Bronchial epithelial cell (primary cell): ENCODE data around the gene PADI1. TPM values are rescaled to one million over a fixed set of nuclear protein-coding genes. Genes with fewer than 3 reads are reported as not detected.

Experiments used
- DNase-seq: peaks from one replicate; pipeline ENCODE4 v3.0.0-alpha.2; 2010; ENCODE audit warnings: low read depth
- FAIRE-seq: peaks from 2 replicates; lab custom pipeline; 2011; peaks lifted over from hg19 to GRCh38; lab: Jason Lieb, UNC
- H3K27me3 ChIP-seq: 2 replicates; pipeline ENCODE4 v1.5.1; 2011; ENCODE audit warnings: low read length; ENCODE audit not compliant: control insufficient read depth, insufficient read depth
- H3K36me3 ChIP-seq: 2 replicates; pipeline ENCODE4 v1.5.1; 2011; ENCODE audit warnings: low read length; ENCODE audit not compliant: control insufficient read depth, insufficient read depth
- H3K4me3 ChIP-seq: 2 replicates; pipeline ENCODE4 v1.5.1; 2011; ENCODE audit warnings: mild to moderate bottlenecking, low read depth, low read length, control low read depth
- total RNA-seq: library from RNA; depleted of rRNA; stranded (reverse); fragments of >200 nt; gene quantifications from 2 replicates; pipeline ENCODE4 v1.2.1, GENCODE V29; 2014
- TF ChIP-seq, protein P1 (sequence below): IDR thresholded peaks from 2 replicates; pipeline ENCODE4 v1.5.1; 2011; ENCODE audit warnings: mild to moderate bottlenecking, moderate library complexity, low read length, control low read depth, inconsistent platforms; ENCODE audit not compliant: insufficient read depth, severe bottlenecking

Gene PADI1, protein sequence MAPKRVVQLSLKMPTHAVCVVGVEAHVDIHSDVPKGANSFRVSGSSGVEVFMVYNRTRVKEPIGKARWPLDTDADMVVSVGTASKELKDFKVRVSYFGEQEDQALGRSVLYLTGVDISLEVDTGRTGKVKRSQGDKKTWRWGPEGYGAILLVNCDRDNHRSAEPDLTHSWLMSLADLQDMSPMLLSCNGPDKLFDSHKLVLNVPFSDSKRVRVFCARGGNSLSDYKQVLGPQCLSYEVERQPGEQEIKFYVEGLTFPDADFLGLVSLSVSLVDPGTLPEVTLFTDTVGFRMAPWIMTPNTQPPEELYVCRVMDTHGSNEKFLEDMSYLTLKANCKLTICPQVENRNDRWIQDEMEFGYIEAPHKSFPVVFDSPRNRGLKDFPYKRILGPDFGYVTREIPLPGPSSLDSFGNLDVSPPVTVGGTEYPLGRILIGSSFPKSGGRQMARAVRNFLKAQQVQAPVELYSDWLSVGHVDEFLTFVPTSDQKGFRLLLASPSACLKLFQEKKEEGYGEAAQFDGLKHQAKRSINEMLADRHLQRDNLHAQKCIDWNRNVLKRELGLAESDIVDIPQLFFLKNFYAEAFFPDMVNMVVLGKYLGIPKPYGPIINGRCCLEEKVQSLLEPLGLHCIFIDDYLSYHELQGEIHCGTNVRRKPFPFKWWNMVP
- total RNA-seq, result 11.8 and 32.8 TPM in 2 replicates

DNA sequence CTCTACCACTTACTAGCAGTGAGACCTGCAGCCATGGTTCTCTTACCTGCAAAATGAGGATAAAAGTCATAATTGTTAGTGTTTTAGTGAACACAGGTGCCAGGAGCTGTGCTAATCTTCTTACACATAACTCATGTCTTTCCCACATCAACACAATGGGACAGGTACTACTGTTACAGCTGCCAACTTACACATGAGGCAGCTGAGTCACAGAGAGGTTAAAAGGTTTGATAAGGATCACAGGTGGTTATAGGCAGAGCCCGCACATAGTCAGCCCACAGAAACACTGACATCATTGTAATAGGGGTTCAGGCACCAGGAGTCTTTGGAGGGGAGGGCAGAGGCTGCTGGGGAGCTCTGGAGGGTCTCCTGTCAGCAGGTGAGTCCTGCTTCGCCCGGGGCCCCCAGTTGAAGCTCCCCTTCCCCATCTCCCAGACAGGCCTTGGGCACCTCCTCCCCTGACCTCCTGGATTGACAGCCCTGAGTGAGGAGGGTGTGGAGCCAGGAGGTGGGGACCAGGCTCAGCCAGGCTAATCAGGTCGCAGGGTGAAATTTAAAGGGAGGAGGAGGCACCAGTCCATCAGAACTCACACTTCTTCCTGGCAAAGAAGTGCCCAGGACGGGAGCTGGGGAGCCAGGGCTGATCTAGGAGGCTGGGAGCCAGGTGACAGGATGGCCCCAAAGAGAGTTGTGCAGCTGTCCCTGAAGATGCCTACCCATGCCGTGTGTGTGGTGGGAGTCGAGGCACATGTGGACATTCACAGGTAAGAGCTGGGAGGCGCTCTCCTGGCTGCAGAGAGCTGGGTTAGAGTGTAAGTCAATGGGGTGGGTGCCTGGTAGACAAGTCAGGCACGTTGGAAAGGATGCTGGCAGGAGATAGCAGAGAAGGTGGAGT lies at the start of gene PADI1:
Gene PADI1 (plus strand): TSS at position 583 of the 895 bp plus-strand sequence. CDS start 90 bp downstream, at position 673.
- H3K27me3 ChIP-seq, result no peaks in the 10 kb centered on the region
- TF ChIP-seq, protein P1, sequence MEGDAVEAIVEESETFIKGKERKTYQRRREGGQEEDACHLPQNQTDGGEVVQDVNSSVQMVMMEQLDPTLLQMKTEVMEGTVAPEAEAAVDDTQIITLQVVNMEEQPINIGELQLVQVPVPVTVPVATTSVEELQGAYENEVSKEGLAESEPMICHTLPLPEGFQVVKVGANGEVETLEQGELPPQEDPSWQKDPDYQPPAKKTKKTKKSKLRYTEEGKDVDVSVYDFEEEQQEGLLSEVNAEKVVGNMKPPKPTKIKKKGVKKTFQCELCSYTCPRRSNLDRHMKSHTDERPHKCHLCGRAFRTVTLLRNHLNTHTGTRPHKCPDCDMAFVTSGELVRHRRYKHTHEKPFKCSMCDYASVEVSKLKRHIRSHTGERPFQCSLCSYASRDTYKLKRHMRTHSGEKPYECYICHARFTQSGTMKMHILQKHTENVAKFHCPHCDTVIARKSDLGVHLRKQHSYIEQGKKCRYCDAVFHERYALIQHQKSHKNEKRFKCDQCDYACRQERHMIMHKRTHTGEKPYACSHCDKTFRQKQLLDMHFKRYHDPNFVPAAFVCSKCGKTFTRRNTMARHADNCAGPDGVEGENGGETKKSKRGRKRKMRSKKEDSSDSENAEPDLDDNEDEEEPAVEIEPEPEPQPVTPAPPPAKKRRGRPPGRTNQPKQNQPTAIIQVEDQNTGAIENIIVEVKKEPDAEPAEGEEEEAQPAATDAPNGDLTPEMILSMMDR, result no peak
- peak; percentile 94 for FAIRE-seq
- no peaks in the 10 kb centered on the region for H3K36me3 ChIP-seq
- peak; percentile 80 for DNase-seq
- no peak within 1 kb of the TSS for H3K4me3 ChIP-seq

DNA sequence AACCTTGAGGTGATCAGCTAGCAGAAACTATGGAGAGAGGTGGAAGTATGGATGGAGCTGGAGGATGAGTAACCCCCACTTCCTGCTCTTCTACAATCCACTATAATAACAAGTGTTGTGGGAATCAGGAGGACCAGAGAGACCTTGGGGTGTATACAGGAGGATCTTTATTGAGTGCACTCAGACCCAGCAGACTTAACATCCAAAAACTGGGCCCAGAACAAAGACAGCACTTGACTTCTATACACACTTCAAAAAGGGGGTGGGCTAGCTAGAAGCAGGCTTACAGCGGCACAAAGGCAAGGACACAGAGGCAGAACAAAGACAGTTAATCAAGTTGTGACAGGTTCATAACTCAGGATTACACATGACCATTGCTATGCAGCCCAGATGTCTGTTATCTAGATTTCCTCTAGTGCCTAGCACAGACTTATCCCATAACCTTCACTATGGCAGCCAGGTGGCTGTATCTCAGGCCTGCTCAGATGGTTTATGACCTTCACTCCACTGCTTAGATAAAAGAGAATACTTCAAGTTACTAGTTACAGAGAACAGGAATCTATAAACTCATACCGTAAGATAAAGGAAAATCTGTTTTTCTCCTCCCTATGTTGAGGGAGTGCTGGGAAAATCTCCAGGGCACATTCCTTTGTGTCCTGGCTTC lies 49.5 kb upstream of the PADI1 start:
- Histone ChIP-seq H3K4me3 (no peak overlapping the region), H3K36me3 (no peaks in the 10 kb centered on the region), H3K27me3 (no peaks in the 10 kb centered on the region)
- TF ChIP-seq, protein P1, result no peak
- DNase-seq (peak; percentile 26), FAIRE-seq (no peak)

DNA sequence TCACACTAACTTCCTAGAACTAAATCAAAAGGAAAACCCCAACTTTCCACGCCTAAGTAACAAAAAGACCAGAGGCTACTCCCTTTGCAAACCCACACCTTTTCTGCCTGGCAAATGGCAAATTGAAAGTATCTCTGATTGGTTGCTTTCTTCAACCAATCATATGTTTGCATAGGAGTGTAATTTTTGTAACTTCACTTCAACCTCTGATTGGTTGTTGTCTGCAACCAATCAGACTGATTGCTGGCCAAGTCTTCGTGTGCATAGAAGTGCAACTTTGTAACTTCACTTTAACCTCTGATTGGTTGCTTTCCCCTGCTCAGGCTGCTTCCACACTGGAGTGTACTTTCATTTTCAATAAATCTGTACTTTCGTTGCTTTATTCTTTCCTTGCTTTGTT lies 48.8 kb upstream of the PADI1 start:
- TF ChIP-seq, protein P1, result no peak
- H3K27me3 ChIP-seq, result no peaks in the 10 kb centered on the region
- FAIRE-seq (no peak), DNase-seq (no peak)
- H3K4me3 ChIP-seq, result no peak overlapping the region
- H3K36me3 ChIP-seq, result no peaks in the 10 kb centered on the region

DNA sequence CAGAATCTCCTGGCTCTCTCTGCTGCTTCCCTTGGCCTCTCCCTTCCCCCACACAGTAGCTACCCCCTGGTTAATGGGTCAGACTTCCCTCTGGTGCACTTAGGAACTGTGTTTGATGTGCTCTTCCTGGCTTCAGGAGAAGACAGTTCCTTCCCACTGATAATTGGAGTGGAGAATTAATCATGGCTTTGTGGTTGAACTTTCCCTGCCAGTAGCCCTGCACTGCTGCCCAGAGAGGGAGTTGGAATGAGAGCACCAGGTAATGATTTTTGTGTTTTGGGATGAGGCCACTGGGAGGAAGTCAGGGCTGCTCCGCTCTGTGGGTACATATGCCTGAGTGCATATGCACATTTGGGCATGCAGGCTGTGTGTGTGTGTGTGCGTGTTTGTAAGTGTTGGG lies 46.0 kb upstream of the PADI1 start:
- FAIRE-seq, result no peak
- H3K27me3 ChIP-seq, result no peaks in the 10 kb centered on the region
- no peak overlapping the region for H3K4me3 ChIP-seq
- TF ChIP-seq, protein P1, result no peak
- H3K36me3 ChIP-seq, result no peaks in the 10 kb centered on the region
- DNase-seq, result no peak

DNA sequence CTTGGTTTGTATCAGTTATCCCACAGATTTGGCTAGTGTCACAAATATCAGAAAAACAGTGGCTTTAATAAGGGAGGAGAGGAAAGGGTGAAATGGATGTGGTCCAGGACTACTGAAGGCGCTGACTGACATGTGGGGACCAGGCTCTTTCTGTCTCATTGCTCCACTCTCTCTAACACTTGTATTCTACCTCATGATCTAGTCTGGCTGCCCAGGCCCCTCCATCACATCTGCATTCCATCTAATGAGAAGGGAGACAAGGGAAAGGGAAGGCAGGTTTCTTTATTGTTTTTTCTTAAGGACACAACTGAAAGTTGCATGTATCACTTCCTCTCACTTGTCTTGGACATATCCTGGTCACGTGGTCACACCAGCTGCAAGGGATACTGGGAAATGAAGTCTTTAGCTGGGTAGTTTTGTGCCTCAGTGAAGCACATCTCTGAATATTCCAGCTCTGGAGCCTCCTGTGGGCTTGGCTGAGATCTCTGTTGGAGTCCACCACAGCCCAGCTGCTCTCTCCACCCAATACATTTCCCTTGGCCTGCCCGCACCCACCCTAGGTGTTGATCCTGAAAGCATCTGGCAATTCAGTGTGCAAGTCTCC lies 43.7 kb upstream of the PADI1 start:
- TF ChIP-seq, protein P1, result no peak
- no peaks in the 10 kb centered on the region for H3K27me3 ChIP-seq
- H3K4me3 ChIP-seq, result no peak overlapping the region
- no peak for FAIRE-seq
- H3K36me3 ChIP-seq, result no peaks in the 10 kb centered on the region
- DNase-seq, result no peak
